AG09309 (cell line): Measurements from ENCODE around the gene SSPN.

ENCODE experiments used
- DNase-seq: peaks from one replicate; pipeline ENCODE4 v3.0.0-alpha.2; 2010; ENCODE audit warnings: low read depth
- H3K4me3 ChIP-seq: 2 replicates; pipeline ENCODE4 v1.5.1; 2011; ENCODE audit warnings: mild to moderate bottlenecking, low read depth, low read length, moderate library complexity; ENCODE audit not compliant: control insufficient read depth
- CTCF ChIP-seq: IDR thresholded peaks from 2 replicates; pipeline ENCODE4 v1.5.1; 2011; ENCODE audit warnings: mild to moderate bottlenecking, low read depth, low read length, inconsistent platforms; ENCODE audit not compliant: insufficient read depth, control insufficient read depth; ENCODE audit errors: missing control alignments

Gene SSPN

DNA sequence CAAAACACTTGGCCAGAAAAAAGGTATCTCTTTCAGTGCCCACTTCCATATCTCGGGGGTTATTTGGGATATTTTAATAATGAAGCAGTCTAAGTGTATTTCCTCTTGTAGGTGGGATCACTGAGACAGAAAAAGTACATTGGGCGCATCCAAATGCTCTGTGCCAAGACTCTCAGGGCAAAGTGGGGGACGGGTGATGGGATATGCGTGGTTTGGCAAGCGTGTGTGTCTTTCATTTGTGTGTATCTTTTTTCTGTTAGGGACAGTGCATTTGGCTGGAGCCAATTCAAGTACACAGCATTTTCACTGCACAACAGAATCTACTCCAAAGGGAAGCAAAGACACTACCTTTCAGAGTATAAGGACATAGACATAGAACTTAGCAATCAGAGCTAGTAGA is 29.3 kb downstream of the SSPN start:
- no peak for DNase-seq
- H3K4me3 ChIP-seq: no peak overlapping the region
- no peak for TF ChIP-seq CTCF

GRCh38 chr12:26226122-26226521 is 30.7 kb downstream of the SSPN start:
- no peak for TF ChIP-seq CTCF
- DNase-seq: no peak
- H3K4me3 ChIP-seq: no peak overlapping the region

DNA sequence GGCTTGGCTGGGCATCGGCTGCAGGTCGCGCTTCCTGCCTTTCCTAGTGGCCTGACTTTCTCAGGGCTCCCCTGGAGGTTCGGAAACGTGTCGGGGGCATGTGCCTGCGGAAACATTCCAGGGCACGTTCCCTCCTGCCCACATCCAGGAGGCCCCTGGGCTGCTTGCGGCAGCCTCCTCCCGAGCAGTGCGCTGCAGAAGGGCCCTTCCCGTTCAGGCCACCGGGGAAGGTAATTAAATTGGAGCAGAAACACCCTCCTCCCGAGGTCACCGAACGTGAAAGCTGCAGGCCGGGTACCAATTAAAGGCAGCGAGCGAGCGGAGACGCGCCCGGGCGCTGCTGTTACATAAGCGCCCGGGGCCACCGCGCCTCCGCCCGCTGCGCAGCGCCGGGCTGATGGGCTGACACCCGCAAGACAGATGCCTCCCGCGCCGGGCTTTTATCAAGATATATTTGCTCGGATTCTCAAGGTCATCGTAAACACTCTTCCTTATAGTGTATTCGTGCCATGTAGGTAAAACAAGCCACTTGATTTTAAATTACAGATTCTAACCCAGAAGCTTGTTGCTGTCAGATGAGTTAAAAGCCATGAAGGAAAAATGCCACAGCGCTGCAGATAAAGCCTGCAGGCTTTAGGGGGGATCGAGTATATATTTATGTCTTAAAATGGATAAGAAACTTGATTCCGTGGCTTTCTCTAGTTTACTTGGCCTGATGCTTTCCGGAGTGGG is 31.4 kb downstream of the SSPN start:
- peak overlapping the region; percentile 27 for H3K4me3 ChIP-seq
- TF ChIP-seq CTCF: no peak
- DNase-seq: no peak

DNA sequence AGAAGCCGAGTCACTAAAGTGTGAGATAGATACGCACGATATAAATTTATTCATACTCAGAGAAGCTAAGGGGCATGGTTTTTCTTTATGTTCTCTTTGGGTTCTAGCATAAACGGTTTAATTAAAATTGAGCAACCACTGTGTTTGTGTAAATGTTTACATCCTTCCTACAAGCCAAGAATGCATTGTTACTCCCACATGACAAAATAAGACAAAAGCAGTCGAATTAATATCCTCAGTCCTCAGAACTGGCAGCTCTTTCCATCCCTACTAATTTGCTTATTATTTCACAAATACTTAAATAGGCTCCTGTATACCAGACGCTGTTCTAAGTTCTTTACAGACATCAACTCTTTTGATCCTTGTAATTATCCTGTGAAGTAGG is 32.0 kb downstream of the SSPN start:
- TF ChIP-seq CTCF: no peak
- DNase-seq: no peak
- H3K4me3 ChIP-seq: no peak overlapping the region

GRCh38 chr12:26229910-26230309 is 34.5 kb downstream of the SSPN start:
- no peak for TF ChIP-seq CTCF
- H3K4me3 ChIP-seq: no peak overlapping the region
- DNase-seq: no peak

DNA sequence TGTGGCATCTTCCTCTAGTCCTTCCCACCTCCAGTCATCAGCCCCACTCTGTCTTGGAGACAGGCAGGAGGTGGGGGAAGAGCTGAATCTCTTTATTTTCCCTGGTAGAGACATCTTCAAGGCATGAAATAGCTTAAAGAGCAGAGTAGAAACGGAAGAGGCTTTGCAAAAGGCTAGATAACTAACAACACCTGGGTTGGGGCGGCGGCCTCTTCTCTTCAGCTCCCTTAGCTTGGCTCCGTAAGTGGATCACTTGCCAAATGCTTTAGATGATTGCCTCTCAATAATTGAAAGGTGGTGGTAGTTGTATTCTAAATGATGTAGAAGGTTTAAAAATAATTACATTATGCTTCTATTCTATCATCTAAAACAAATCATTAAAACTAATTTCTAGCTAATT is 36.1 kb downstream of the SSPN start:
- no peak for TF ChIP-seq CTCF
- DNase-seq: no peak

DNA sequence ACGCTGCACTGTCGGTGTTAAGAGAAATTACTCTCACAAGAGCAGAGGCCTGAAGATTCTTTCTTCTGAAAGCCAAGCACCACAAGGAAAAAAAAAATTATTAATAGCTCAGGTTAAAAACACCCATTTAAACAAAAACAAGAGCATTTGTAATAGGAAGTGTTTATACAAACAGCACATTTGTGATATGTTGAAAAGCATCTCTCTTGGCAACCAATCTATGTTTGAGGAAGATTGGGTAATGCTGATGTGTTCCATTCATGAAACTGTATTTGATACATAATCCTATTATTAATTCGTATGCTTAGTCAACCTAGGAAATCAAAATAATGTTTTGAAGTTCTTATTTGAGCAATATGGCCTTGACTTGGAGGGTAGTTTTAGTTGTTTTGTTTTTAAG is 36.5 kb downstream of the SSPN start:
- TF ChIP-seq CTCF: no peak
- DNase-seq: no peak
- no peak overlapping the region for H3K4me3 ChIP-seq

More for the DNA sequence above, 36.1 kb downstream of the SSPN start:
- no peak overlapping the region for H3K4me3 ChIP-seq
